ENCODE data around the gene HMGB1.
A peak's percentile ranks its signal among the peaks of the same experiment; 100 is the strongest.

HMGB1 gene

DNA sequence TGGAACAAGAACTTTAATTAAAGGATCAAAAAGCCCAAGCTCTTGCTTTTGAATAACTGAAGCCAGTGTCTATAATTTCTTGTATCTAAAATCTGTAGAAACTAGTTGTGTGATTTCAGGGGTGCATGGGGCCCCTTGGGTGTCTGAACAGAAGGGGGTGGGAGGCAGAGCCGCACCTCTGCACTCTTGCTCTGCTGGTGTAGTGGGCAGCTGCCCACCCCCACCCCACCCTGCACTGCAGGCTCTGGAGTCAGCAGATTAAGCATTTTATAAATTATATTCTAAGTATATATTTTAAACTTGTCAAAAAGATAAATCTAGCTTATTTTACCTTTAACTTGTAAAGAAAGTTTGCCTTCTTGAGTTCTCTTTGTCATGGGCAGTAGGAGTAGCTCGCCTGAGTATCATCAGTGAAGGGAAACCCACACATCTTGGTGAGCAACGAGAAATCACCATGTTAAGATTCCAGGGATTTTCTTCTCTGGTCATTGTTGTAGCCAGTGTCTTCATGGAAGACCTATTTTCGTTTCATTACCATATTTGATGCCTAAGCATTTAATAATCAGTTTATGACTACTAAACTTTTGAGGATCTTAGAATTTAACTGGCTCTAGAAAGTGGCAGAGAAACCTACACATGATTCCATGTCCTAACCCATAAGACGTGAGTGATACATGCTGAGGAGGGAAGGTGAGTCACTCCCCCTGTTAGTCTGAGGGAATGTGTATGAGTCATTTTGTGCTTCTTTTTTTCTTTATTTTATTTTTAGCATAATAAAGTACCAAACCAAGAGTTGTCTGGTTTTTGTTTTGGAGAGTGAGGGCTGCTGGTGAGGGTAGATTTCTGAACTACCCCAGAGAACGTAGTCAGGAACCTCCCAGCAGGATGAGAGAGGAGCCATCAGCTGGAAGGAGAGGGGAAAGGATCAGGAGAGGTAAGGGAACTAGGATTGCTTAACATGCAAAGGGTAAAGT lies 35.7 kb downstream of the HMGB1 start:
- DNase-seq (ENCODE audit: low spot score), result peak; percentile 74

DNA sequence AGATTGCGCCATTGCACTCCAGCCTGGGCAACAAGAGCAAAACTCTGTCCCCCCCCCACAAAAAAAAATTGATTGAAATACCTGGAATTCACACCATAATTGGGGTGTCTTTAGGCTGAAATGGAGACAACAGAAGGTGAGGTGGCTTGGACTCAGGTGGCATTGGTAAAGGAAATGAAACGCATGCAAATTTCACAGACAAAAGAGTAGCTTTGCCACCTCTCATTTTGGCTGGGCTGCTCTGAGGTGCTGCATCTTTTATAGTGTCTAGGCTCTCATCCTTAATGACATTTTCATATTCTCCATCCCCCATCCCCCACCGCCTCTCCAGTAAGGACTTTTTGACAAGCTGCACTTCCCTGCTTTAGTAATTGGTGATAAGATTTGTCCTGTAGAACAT lies 36.5 kb downstream of the HMGB1 start:
- no peak for DNase-seq (ENCODE audit: low spot score)

DNA sequence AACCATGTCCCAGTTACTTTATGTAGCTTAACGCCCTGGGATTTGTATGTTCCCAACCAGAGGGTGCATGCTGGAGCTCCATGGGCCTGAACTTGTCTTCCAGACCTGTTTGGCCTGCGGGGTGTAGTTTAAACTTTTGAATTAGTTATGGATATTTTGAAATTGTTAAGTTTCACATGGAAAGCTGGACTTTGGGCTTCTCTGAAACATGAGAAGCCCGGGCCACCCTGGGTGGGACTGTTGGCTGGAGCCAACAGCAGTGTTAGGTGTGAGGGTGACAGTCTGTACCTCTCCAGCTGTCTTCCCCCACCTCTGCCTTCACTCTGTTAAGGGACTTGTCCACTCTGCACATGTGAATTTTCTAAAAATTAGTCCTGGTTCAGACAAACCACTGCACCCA lies 41.8 kb downstream of the HMGB1 start:
- no peak for DNase-seq (ENCODE audit: low spot score)

DNA sequence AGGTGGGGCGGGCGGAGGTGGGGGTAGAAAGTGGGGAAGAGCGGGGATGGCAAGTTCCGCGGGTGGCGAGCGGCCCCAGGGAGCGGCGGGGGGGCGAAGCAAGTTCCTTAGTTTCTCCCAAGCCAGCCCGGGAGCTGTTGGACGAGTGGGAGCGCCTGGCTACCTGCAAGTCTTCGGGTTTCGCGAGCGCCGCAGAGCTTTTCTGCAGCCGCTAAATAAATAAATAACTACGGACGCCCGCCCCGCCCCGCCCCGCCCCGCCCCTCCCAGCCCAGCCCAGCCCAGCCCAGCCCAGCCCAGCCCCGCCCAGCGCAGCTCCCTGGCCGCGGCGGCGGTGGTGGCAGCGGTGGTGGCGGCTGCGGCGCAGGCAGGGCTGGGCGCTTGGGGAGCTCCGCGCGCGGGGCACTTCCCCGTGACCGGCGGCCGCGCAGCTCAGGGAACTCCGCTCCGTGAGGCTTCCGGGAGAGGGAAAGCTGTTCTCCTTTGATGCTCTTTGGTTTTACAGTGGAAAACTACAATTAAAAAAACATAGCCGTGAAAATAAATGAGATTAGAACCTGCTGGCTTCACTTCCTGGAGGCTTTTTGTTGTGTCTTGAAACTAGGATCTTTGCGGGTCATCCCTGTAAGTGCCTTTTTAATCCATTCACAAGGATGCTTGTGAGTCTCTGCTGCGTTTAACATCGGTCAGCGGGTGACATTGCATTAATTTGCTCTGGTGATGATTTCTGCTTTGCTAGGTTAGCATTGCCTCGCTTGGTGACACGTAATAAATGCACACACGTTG lies 43.5 kb downstream of the HMGB1 start, which contains the start of gene UBE2L5:
UBE2L5 (plus strand) TSS at position 440 of the 786 bp plus-strand sequence. CDS start 5,498 bp downstream, outside the sequence.
- DNase-seq (ENCODE audit: low spot score), result peak; percentile 38

DNA sequence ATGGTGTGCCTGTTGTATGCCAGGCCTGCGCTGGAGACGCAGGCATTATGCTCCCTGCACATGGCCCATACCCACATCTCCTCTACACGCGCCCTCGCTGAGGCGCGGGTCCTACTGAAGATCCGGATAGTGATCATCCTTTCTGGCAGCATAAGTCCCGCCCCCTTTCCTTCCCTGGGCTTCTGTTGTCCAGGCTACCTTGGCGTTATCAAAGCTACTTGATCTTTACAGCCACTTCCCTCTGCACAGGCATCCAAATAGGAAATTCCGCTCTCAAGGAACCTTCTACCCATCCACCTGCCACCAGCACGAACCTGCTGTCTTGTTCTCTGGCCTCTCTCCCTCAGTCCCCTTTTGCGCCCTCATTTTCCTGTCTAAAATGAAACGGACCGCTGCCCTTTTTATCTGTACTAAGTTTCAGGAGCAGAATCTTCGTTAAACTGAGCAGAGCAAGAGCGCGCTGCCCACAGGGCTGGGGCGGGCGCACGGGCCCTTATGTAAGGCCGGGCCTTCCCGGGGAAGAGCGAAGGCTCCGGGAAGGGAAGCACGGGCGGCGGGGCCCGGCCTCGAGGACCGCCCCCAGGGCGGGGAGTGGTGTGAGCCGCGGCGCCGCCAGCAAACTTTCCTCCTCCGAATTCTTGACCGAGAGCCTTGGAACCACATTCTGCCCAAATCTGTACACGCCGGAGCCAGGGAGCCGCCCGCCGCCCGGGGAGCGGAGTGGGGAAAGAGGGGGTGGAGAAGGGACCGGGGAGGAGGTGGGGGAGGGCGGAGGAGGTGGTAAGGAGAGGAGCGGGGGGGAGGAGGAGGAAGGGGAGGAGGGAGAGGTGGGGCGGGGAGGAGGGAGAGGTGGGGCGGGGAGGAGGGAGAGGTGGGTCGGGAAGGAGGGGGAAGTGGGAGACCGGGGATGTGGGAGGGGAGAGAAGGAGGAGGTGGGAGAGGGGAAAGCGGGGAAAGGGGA lies 44.4 kb downstream of the HMGB1 start:
- peak; percentile 79 for DNase-seq (ENCODE audit: low spot score)

DNA sequence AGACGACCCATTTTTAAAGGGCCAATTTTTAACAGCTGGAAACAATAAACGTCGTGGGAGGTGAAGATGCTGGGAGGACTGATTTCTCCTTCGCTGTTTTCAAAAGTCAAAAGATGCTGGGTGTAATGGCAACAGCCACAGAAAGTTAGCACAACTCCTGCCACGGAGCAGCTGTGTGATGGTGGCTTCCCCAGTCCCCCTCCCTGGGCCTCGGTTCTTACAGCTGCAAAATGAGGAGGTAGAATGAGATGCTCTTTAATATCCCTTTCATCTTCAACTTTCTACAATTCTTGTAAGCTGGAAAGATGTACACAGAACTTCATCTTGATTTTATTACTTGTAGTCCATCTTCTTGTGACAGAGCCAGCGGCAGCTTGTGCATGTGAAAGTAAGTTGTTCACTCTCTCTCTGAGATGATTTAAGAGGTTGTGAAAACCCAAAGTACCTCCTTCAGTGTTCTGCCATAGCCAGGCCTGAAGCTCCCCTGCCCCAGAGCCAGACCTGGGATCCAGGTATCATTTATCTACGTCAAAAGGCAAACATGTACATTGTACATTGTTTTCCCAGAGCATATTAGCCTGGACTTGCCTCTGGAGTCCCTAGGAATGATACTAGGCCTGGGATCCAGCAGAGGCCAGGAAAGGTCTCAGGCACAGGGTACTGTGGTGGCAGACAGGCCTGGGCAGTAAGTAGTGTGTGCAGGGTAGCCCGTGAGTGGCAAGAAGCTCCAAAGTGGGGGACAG lies 46.8 kb downstream of the HMGB1 start:
- no peak for DNase-seq (ENCODE audit: low spot score)

DNA sequence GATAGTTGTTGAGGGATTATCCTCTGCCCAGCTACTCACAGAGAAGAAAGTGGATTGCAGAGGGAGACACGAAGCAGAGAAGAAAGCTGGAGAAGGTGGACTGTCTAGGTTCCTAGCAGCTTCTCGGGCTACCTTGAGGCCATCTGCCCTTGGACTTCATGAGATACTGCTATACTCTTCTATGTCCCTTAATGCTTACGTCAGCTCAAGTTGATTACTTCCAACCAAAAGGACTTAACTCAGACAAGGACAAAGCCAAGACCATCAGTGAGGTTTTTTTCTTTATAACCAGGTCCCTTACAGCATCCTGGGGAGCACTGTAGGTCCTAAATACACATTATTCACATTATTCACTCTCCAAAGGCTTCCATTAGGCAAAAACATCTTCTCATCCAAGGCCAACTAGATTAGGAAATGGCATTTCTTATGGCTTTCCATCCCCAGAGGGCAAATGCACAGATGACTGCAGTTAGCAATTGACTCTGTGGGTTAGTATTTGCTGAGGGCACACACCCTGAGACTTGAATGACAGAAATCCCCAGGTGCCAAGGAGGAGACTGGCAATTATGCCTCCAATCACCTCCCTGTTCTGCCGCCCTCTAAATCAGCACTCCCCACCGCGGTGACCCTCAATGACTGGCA lies 47.5 kb downstream of the HMGB1 start:
- no peak for DNase-seq (ENCODE audit: low spot score)

DNA sequence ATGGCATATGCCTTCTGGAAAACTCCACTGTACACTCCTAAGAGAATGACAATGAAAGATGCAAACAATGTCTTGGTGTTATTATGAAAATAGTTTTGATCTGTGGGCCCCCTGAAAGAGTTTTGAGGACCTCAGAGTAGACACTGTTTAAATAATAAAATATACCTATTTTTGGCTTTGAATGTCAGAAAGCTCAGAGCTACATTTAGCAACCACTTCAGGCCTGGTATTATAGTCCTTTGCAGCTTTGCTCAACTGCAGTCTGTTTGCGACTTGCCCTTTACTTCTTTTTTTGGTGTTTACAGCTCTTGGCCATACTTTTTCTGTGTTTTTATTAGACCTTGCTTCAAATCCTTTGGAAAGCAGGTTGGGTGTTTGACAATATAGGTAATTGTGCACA lies 49.3 kb downstream of the HMGB1 start:
- DNase-seq (ENCODE audit: low spot score), result no peak

DNA sequence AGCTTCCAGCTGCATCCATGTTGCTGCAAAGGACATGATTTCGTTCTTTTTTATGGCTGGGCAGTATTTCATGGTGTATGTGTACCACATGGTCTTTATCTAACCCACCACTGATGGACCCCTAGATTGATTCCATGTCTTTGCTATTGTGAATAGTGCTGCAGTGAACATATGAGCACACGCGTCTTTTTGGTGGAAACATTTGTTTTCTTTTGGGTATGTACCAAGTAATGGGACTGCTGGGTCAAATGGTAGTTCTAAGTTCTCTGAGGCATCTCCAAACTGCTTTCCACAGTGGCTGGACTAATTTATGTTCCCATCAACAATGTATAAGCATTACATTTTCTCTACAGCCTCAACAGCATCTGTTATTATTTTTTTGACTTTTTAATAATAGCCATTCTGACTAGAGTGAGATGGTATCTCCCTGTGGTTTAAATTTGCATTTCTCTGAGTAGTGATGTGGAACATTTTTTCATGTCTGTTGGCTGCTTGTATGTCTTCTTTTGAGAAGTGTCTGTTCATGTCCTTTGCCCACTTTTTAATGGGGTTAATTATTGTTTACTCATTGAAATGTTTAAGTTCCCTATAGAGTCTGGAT lies 50.2 kb downstream of the HMGB1 start:
- DNase-seq (ENCODE audit: low spot score), result no peak

DNA sequence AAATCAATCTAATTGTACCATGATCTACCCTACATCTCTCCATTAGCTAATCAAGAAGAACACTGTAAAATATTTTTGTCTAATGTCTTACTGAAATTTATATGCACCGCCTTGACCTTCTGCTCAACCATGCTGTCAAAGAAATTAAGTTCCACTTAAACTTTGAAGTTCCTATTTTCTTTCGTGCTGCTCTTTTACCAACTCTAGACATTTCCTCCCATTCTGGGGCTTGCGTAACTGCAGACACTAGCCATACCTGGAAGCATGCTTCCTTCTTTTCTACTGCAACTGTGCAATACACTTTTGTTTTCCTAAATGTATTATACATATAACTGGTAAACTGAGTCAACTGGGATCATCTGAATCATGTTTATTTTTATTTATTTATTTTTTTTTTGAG lies 51.9 kb downstream of the HMGB1 start:
- DNase-seq (ENCODE audit: low spot score), result no peak

DNA sequence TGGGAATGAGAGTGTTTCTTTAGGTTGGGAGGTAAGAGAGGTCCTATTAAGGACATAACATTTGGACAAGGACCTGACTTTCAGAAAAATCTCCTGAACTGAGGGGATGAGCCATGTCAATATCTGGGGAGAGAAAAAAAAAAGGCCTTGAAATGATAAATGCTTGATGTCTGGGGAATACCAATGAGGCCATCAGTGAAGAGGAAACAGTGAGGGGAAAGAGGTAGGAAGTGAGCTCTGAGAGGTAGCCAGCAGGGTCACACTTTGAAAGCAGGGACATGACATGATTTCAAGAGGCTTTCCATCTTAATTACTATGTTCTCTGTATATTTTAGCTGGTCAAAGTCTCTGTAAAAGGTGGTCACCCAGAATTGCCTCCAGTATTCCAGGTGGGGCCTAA lies 53.4 kb downstream of the HMGB1 start:
- no peak for DNase-seq (ENCODE audit: low spot score)

DNA sequence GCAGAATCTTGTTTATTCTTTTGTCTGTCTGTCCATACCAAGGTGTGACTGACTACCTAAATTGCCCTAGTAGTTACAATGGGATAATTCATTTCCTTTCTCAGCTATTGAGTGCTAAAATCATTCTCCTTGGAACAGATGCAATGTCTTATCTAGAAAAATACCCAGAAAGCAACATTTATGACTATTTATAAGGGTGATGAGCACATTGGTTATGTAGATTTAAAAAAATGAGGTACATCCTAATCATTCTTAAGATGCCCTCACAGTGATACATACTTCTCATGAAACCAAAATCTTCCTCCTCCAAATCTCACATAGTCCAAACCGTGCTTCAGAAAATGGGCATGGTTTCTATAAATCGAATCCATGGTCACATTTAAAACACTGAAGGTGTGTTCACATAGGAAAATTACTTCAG lies 55.0 kb downstream of the HMGB1 start:
- DNase-seq (ENCODE audit: low spot score), result peak; percentile 35

DNA sequence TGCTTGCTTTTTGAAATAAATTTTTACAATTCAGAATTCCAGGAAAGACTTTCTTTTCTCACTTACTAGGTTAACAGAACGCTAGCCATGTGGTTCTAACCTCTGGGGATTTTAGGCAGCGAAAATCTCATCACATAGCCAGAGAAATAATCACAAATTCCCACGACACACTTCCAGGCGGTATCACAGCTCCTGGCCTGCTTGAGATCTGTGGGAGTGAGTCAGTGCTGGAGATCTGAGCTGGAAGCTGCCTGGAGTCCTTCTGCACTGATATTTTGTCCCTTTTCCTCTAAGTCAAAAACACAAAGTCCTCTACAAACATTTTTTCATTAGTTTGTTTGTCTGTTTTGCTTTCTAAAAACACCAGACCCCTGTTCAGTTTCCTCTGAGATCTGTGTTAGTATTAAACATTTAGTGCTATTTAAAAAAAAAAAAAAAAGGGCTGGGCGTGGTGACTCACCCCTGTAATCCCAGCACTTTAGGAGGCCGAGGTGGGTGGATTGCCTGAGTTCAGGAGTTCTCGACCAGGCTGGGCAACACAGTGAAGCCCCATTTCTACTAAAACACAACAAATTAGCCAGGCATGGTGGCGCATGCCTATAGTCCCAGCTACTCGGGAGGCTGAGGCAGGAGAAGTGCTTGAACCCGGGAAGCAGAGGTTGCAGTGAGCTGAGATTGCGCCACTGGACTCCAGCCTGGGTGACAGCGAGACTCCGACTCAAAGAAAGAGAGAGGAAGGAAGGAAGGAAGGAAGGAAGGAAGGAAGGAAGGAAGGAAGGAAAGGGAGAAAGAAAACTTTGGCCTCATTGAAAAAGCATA lies 55.6 kb downstream of the HMGB1 start:
- DNase-seq (ENCODE audit: low spot score), result peak; percentile 73

DNA sequence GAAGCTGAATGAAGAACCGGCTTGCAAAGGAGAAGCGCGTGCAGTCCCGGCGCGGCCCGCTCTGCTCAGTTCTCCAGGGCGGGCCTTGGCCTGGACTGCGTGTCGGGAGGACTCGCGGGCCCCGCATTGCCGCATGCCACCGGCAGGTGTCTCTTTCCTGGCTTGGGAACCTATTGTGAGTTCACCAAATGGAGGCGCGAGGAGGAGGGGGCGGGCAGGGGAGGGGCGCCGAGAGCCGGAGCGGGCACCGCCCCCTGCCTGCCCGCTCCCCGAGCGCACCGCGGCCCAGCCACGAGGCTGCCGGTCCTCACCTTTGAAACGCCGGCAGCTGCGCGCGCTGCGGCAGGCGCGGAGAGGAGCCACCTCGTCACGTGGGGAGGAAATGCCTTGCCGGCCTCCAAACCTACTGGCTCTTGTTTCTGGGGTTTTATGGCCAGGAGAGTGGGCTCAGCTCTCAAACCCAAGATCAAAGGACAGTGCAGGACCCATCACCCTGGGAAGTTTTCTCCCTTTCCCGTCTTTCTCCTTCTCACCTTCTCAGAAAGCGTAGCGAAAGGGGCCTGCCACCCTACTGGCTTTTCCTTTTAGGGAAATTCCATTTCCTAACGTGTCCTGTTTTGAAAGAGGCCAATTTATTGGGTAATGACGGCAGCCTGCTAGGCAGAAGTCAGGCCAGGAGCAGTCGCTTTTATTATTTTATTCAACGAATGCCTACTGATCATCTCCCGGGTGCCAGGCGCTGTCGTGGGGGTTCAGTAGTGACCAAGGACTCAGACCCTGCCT lies 57.2 kb downstream of the HMGB1 start:
- DNase-seq (ENCODE audit: low spot score), result peak; percentile 74

DNA sequence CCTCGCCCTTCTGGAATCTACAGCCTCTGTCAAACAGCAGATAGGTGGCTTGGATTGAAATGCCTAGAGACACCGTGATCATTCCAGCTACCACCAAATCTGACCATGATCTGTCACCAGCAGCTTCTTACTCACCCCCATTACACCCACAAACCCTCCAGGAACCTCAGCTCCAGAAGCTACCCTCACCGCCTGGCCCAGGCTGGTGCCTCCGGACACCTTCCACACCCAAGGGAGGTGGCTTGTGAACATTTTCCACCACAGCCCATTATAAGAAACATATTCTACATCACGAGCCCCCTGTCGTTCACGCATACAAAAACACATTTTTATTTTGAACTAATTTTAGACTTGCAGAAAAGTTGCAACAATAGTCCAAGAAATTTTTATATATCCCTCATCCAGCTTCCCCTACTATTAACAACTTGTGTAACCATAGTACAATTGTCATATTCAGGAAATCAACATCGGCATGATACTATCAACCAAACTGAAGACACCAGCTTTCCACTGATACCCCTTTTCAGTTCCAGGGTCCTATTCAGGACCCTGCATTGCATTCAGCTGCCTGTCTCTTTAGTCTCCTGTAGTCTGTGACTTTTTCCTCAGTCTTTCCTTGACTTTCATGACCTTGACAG lies 58.8 kb downstream of the HMGB1 start:
- no peak for DNase-seq (ENCODE audit: low spot score)
